ENCODE measurements around the gene MED27. TPM values are rescaled to one million over a fixed set of nuclear protein-coding genes. Genes with fewer than 3 reads are reported as not detected.

MED27 gene
- total and polyA plus RNA-seq, 12 donors = 8.0 to 20.7 (median 17.1) TPM

- ATAC-seq = no peak
- Histone ChIP-seq H3K36me3 (peaks cover 0 to 19% (median 0%) of the 10 kb centered on the region in 9 donors), H3K9me3 (no peaks in the 10 kb centered on the region), H3K4me3 (no peak overlapping the region), H3K27me3 (no peaks in the 10 kb centered on the region), H3K27ac (no peak overlapping the region), H3K4me1 (peaks cover 0 to 24% (median 17%) of the 10 kb centered on the region in 9 donors)
- intact Hi-C loops (cut with DNase I) = no loop called here
- TF ChIP-seq, protein P1, sequence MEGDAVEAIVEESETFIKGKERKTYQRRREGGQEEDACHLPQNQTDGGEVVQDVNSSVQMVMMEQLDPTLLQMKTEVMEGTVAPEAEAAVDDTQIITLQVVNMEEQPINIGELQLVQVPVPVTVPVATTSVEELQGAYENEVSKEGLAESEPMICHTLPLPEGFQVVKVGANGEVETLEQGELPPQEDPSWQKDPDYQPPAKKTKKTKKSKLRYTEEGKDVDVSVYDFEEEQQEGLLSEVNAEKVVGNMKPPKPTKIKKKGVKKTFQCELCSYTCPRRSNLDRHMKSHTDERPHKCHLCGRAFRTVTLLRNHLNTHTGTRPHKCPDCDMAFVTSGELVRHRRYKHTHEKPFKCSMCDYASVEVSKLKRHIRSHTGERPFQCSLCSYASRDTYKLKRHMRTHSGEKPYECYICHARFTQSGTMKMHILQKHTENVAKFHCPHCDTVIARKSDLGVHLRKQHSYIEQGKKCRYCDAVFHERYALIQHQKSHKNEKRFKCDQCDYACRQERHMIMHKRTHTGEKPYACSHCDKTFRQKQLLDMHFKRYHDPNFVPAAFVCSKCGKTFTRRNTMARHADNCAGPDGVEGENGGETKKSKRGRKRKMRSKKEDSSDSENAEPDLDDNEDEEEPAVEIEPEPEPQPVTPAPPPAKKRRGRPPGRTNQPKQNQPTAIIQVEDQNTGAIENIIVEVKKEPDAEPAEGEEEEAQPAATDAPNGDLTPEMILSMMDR (IDR thresholded peaks at IDR 0.05) = no peak
- no peak for DNase-seq
- WGBS, 2 donors = 77 to 79% methylated on average over 6 of the region's 6 CpGs
Measured at GRCh38 chr9:131994364-131995125, 85.1 kb downstream of the MED27 start.

- intact Hi-C loops (cut with DNase I) = no loop called here
- 80 to 84% methylated on average over 10 of the region's 10 CpGs for WGBS, 2 donors
- H3K9me3 ChIP-seq = no peaks in the 10 kb centered on the region
- no peak overlapping the region for H3K27ac ChIP-seq
- ATAC-seq (no peak), DNase-seq (no peak)
- H3K4me3 ChIP-seq = no peak overlapping the region
- TF ChIP-seq, protein P1 (IDR thresholded peaks at IDR 0.05) = no peak
- peaks cover 0 to 18% (median 11%) of the 10 kb centered on the region in 9 donors for H3K4me1 ChIP-seq
- H3K36me3 ChIP-seq = peaks cover 0 to 19% (median 0%) of the 10 kb centered on the region in 9 donors
- H3K27me3 ChIP-seq = no peaks in the 10 kb centered on the region
Measured at GRCh38 chr9:131992906-131993657, 86.6 kb downstream of the MED27 start.

DNA sequence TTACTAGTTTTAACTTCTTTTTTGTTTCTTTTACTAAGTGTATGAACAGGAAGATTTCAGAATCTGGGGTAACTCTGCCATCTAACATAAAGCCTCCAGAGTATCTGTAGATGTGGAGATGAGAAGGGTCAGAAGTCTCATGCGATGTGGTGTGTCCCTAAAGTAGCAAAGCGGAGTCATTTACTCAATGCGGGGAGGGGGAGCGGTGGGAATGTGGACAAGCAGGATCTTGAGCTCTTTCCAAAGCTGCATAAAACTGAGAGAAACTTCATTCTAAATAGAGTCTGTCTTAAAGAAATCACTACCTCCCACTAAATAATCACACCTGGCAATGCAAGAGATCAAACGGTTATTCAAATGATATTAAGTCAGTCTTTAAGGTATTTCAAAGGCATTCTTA is 92.4 kb downstream of the MED27 start:
- Histone ChIP-seq H3K4me1 (peaks cover 0 to under 1% (median 0%) of the 10 kb centered on the region in 9 donors), H3K27ac (no peak overlapping the region), H3K9me3 (no peaks in the 10 kb centered on the region), H3K27me3 (no peaks in the 10 kb centered on the region), H3K36me3 (peaks cover 0 to 6% (median 0%) of the 10 kb centered on the region in 9 donors), H3K4me3 (no peak overlapping the region)
- intact Hi-C loops (cut with DNase I) = no loop called here
- ATAC-seq (no peak), DNase-seq (no peak)
- TF ChIP-seq, protein P1 (IDR thresholded peaks at IDR 0.05) = no peak
- 94 to 98% methylated on average over 5 of the region's 5 CpGs for WGBS, 2 donors

GRCh38 chr9:131986576-131986975 is 93.1 kb downstream of the MED27 start:
- peaks cover 0 to 7% (median 5%) of the 10 kb centered on the region in 9 donors for H3K4me1 ChIP-seq
- DNase-seq (no peak), ATAC-seq (no peak)
- intact Hi-C loops (cut with DNase I) = no loop called here
- H3K4me3 ChIP-seq = no peak overlapping the region
- TF ChIP-seq, protein P1 (IDR thresholded peaks at IDR 0.05) = no peak
- no peaks in the 10 kb centered on the region for H3K36me3 ChIP-seq
- H3K27me3 ChIP-seq = no peaks in the 10 kb centered on the region
- no peaks in the 10 kb centered on the region for H3K9me3 ChIP-seq
- H3K27ac ChIP-seq = no peak overlapping the region
- 96 to 98% methylated on average over 4 of the region's 4 CpGs for WGBS, 2 donors

Measured in heart right ventricle (tissue), 16 donors.